ENCODE data around the gene ZFYVE27.

The ZFYVE27 gene

GRCh38 chr10:97770255-97770654 is 33.3 kb downstream of the ZFYVE27 start:
- no peak for DNase-seq (ENCODE audit: low read depth)

GRCh38 chr10:97771055-97771891 is 34.3 kb downstream of the ZFYVE27 start:
- peak; percentile 3 for DNase-seq (ENCODE audit: low read depth)

- DNase-seq (ENCODE audit: low read depth), result no peak
Observed at GRCh38 chr10:97771913-97772823, 35.2 kb downstream of the ZFYVE27 start, which contains the start of gene SFRP5. SFRP5 (minus strand) TSS chr10:97771999; CDS start chr10:97771833, 166 bp downstream.

- no peak for DNase-seq (ENCODE audit: low read depth)
Observed at GRCh38 chr10:97773096-97773495, 36.2 kb downstream of the ZFYVE27 start.

GRCh38 chr10:97774811-97775294 is 37.9 kb downstream of the ZFYVE27 start:
- DNase-seq (ENCODE audit: low read depth), result no peak

GRCh38 chr10:97777143-97777542 is 40.2 kb downstream of the ZFYVE27 start:
- DNase-seq (ENCODE audit: low read depth), result no peak

- DNase-seq (ENCODE audit: low read depth), result no peak
Observed at GRCh38 chr10:97778452-97779302, 41.7 kb downstream of the ZFYVE27 start.

- DNase-seq (ENCODE audit: low read depth), result no peak
Observed at GRCh38 chr10:97779492-97779891, 42.6 kb downstream of the ZFYVE27 start.

GRCh38 chr10:97779975-97780374 is 43.0 kb downstream of the ZFYVE27 start:
- DNase-seq (ENCODE audit: low read depth), result no peak

GRCh38 chr10:97780841-97781617 is 44.1 kb downstream of the ZFYVE27 start:
- peak; percentile 3 for DNase-seq (ENCODE audit: low read depth)

- no peak for DNase-seq (ENCODE audit: low read depth)
Observed at GRCh38 chr10:97781618-97782331, 44.8 kb downstream of the ZFYVE27 start.

- DNase-seq (ENCODE audit: low read depth), result no peak
Observed at GRCh38 chr10:97782455-97783228, 45.7 kb downstream of the ZFYVE27 start.

- no peak for DNase-seq (ENCODE audit: low read depth)
Observed at GRCh38 chr10:97784200-97784810, 47.4 kb downstream of the ZFYVE27 start.

- no peak for DNase-seq (ENCODE audit: low read depth)
Observed at GRCh38 chr10:97785231-97785630, 48.3 kb downstream of the ZFYVE27 start.

- no peak for DNase-seq (ENCODE audit: low read depth)
Observed at GRCh38 chr10:97785731-97786130, 48.8 kb downstream of the ZFYVE27 start.

GRCh38 chr10:97788552-97789442 is 51.9 kb downstream of the ZFYVE27 start:
- DNase-seq (ENCODE audit: low read depth), result no peak

GRCh38 chr10:97789770-97790397 is 53.0 kb downstream of the ZFYVE27 start:
- no peak for DNase-seq (ENCODE audit: low read depth)
